ENCODE data around the gene POU2F3.

- TF ChIP-seq POLR2A (IDR thresholded peaks at IDR 0.05) (no peak), CTCF (IDR thresholded peaks at IDR 0.05) (no peak)
Measured at GRCh38 chr11:120318906-120319305, 79.0 kb downstream of the POU2F3 start.

All from testis (tissue), 2 donors.